Coronary artery (tissue), 2 donors: ENCODE data around the gene PIGBOS1.
"Not testable (repeated sequence)": the region's sequence is repeated elsewhere in the genome, so short reads cannot be mapped to it uniquely, and the experiment has no call there.

Source experiments
- DNase-seq: peaks from one replicate; pipeline ENCODE4 v3.0.0-alpha.2; 2017; ENCODE audit warnings: low spot score
- H3K27ac ChIP-seq, 2 donors: fragments of 200-600 bp; sonication (generic); one replicate each; pipeline ENCODE4 v1.5.1; 2016 to 2019
- H3K4me3 ChIP-seq: fragments of 200-600 bp; sonication (generic); 2 replicates; pipeline ENCODE4 v1.5.1; 2016; ENCODE audit warnings: mild to moderate bottlenecking, moderate library complexity
- CTCF ChIP-seq: fragments of 200-600 bp; sonication (generic); IDR thresholded peaks from one replicate; pipeline ENCODE4 v1.5.1; 2019; ENCODE audit warnings: antibody characterized with exemption

Gene PIGBOS1

GRCh38 chr15:55297315-55297714 is 21.6 kb downstream of the PIGBOS1 start:
- no peak for TF ChIP-seq CTCF
- no peak overlapping the region for H3K27ac ChIP-seq
- DNase-seq = no peak
- H3K4me3 ChIP-seq = no peak overlapping the region

GRCh38 chr15:55290528-55291057 is 28.3 kb downstream of the PIGBOS1 start:
- peak; percentile 79 for TF ChIP-seq CTCF
- Histone ChIP-seq H3K4me3 (peak overlapping the region; percentile 84), H3K27ac (peak overlapping the region; percentile 90 to 95)
- DNase-seq = peak; percentile 90

DNA sequence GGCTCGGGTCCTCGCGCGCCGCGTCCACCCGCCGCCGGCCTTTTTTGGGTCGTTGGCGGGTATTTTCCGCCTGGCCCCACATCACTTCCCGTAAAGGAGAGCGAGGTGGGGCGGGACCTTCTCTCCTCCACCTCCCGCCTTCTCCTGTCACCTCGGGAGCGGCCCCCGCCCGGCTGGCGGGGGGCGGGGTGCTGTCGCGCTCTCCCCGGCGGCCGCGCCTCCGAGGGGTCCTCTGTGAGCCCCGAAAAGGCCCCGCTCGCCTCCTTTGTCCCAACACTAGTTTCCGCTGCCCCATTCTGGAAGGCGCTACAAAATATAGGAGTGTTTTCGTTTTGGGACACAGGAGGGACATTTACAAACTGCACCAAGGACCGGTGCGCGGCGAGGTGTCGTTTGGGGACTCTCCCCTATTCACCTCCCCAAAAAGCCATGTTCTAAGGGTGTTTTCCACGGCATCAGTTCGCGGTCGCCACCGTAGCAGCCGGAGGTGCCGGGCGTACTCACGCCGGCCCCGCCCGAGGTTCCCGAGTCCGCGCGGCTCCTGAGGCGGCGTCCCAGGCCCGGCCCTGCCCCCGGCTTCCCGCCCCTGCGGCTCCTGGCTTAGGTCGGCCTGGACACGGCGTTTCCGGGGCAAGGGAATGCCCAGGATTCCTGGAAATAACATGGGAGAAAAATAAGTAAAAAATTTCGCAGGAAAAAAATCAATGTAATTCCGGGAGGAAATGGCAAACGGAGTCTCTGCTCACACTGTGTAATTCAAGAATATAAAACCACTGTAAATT is 29.0 kb downstream of the PIGBOS1 start, which contains the start of gene RAB27A:
Gene RAB27A, minus strand, starts transcription at position 68 of the 782 bp plus-strand sequence. CDS start 54,879 bp downstream, outside the sequence.
- no peak for TF ChIP-seq CTCF
- peak within 1 kb of the TSS; percentile 84 for H3K4me3 ChIP-seq
- H3K27ac ChIP-seq = peak within 1 kb of the TSS; percentile 90 to 95
- peak; percentile 82 for DNase-seq

GRCh38 chr15:55289011-55289745 is 29.7 kb downstream of the PIGBOS1 start:
- no peak for TF ChIP-seq CTCF
- peak; percentile 77 for DNase-seq
- H3K4me3 ChIP-seq = peak overlapping the region; percentile 84
- H3K27ac ChIP-seq = peak overlapping the region; percentile 90 to 95

DNA sequence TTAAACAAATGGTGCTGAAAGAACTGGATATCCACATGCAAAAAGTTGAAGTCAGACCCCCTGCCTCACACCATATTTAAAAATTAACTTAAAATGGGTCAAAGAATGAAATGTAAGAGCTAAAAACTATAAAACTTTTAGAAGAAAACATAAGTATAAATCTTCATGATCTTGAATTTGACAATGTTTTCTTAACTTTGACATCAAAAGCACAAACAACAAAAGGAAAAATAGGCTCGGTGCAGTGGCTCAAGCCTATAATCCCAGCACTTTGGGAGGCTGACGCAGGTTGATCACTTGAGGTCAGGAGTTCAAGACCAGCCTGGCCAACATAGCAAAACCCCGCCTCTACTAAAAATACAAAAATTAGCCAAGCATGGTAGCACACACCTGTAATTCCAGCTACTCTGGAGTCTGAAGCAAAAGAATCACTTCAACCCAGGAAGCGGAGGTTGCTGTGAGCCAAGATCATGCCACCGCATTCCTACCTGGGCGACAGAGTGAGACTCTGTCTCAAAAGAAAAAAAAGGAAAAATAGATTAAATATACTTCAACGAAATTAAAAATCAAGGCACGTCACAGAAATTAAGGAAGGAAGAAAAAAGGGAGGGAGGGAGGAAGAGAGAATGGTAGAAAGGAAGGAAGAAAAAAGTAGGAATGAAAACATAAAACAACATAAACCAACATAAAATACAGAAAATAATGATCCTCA is 30.8 kb downstream of the PIGBOS1 start:
- H3K4me3 ChIP-seq = peak overlapping the region; percentile 84

GRCh38 chr15:55286442-55287189 is 32.3 kb downstream of the PIGBOS1 start:
- DNase-seq, H3K4me3 ChIP-seq, H3K27ac ChIP-seq: not testable (repeated sequence)

More for the DNA sequence above, 30.8 kb downstream of the PIGBOS1 start:
- no peak for DNase-seq
- TF ChIP-seq CTCF = no peak
- H3K27ac ChIP-seq = no peak overlapping the region
